AG04450 (cell line): Measurements from ENCODE around the gene EIPR1. TPM values are rescaled to one million over a fixed set of nuclear protein-coding genes. Genes with fewer than 3 reads are reported as not detected.
"Not testable (repeated sequence)": the region's sequence is repeated elsewhere in the genome, so short reads cannot be mapped to it uniquely, and the experiment has no call there.

Experiments used
- CTCF ChIA-PET: fragments of 300-600, 350-600 bp; formaldehyde crosslinking; extraction: SDS; loops from one replicate; lab custom pipeline; 2022; ENCODE audit warnings: antibody characterized with exemption, inconsistent platforms; lab: Charles Lee
- POLR2A ChIA-PET: fragments of 350-600 bp; formaldehyde crosslinking; extraction: SDS; loops from one replicate; lab custom pipeline; 2021; ENCODE audit warnings: antibody characterized with exemption, inconsistent platforms; lab: Yijun Ruan, JAX
- DNase-seq: peaks from one replicate; pipeline ENCODE4 v3.0.0-alpha.2; 2011; ENCODE audit warnings: low read depth, low spot score
- H3K27ac ChIP-seq: one replicate; pipeline ENCODE4 v1.5.1; 2012; ENCODE audit warnings: low read depth, low read length, control low read depth
- H3K27me3 ChIP-seq: one replicate; pipeline ENCODE4 v1.6.0; 2012; ENCODE audit warnings: low read length; ENCODE audit not compliant: control insufficient read depth, insufficient read depth
- H3K4me3 ChIP-seq: 2 replicates; pipeline ENCODE4 v1.5.1; 2011; ENCODE audit warnings: mild to moderate bottlenecking, low read depth, low read length, control low read depth
- H3K9me3 ChIP-seq: 2 replicates; pipeline ENCODE4 v1.5.1; 2012; ENCODE audit warnings: low read length; ENCODE audit not compliant: control insufficient read depth, insufficient read depth
- CTCF ChIP-seq: IDR thresholded peaks from 2 replicates; pipeline ENCODE4 v1.5.1; 2011; ENCODE audit warnings: low read depth, low read length, control low read depth, inconsistent platforms
- polyA plus RNA-seq: library from polyadenylated mRNA; depleted of rRNA; stranded (reverse); fragments of >200 nt; gene quantifications from 2 replicates; pipeline ENCODE4 v1.2.3, GENCODE V29; 2011

The EIPR1 gene
- polyA plus RNA-seq, 1 experiment = 33.2 TPM

- TF ChIP-seq CTCF = no peak
- ChIA-PET POLR2A (no interaction called here), CTCF (no interaction called here)
- no peak for DNase-seq
- Histone ChIP-seq H3K27me3 (no peaks in the 10 kb centered on the region), H3K27ac (no peak overlapping the region), H3K9me3 (peaks cover 5% of the 10 kb centered on the region; the same call in 1 of the 2 replicates), H3K4me3 (no peak overlapping the region)
Observed at GRCh38 chr2:3200420-3200939, 177.1 kb downstream of the EIPR1 start.

GRCh38 chr2:3199627-3200345, 177.8 kb downstream of the EIPR1 start:
- Histone ChIP-seq H3K27me3 (no peaks in the 10 kb centered on the region), H3K4me3 (no peak overlapping the region), H3K27ac (no peak overlapping the region), H3K9me3 (peaks cover 5% of the 10 kb centered on the region; the same call in 1 of the 2 replicates)
- CTCF ChIA-PET = no interaction called here
- POLR2A ChIA-PET = no interaction called here
- no peak for TF ChIP-seq CTCF
- no peak for DNase-seq

- ChIA-PET POLR2A (interaction anchor here (0.5 kb wide), 1 partner anchor 84 kb away, joined by 4 read pairs; no protein-coding TSS in a partner anchor), CTCF (interaction anchor here (0.6 kb wide), 1 partner anchor 453 kb away, joined by 5 read pairs; no protein-coding TSS in a partner anchor)
- not testable (repeated sequence) for H3K27ac ChIP-seq, H3K4me3 ChIP-seq, H3K27me3 ChIP-seq, DNase-seq, H3K9me3 ChIP-seq
Observed at GRCh38 chr2:3198671-3199192, 178.9 kb downstream of the EIPR1 start.

- ChIA-PET CTCF (interaction anchor here (0.6 kb wide), 1 partner anchor 20 kb away, joined by 5 read pairs; no protein-coding TSS in a partner anchor), POLR2A (interaction anchor here (0.5 kb wide), 1 partner anchor 85 kb away, joined by 4 read pairs; no protein-coding TSS in a partner anchor)
- H3K9me3 ChIP-seq = no peaks in the 10 kb centered on the region; the same call in 1 of the 2 replicates
- no peak overlapping the region for H3K4me3 ChIP-seq
- TF ChIP-seq CTCF = no peak
- H3K27ac ChIP-seq = no peak overlapping the region
- no peaks in the 10 kb centered on the region for H3K27me3 ChIP-seq
- no peak for DNase-seq
Observed at GRCh38 chr2:3198119-3198518, 179.5 kb downstream of the EIPR1 start.

- no peaks in the 10 kb centered on the region; the same call in 1 of the 2 replicates for H3K9me3 ChIP-seq
- ChIA-PET POLR2A (no interaction called here), CTCF (no interaction called here)
- H3K27ac ChIP-seq = no peak overlapping the region
- DNase-seq = no peak
- TF ChIP-seq CTCF = no peak
- no peak overlapping the region for H3K4me3 ChIP-seq
- no peaks in the 10 kb centered on the region for H3K27me3 ChIP-seq
Observed at GRCh38 chr2:3197308-3197707, 180.3 kb downstream of the EIPR1 start.
